ENCODE results near the gene CCNC.

The CCNC gene

GRCh38 chr6:99589907-99590493 is 21.5 kb upstream of the CCNC start:
- POLR2A ChIA-PET: no interaction called here
- DNase-seq (ENCODE audit: low read depth, low spot score): no peak
- CTCF ChIA-PET: interaction anchor here (1.0 to 4.4 kb wide), 2 partner anchors 13 to 157 kb away, joined by 3 to 27 read pairs; no protein-coding TSS in a partner anchor
- TF ChIP-seq CTCF (IDR thresholded peaks at IDR 0.05; ENCODE audit: insufficient read depth, low read length, missing control alignments): no peak
- no peak overlapping the region for H3K4me3 ChIP-seq (ENCODE audit: low read depth, low read length)

GRCh38 chr6:99589290-99589672 is 20.8 kb upstream of the CCNC start:
- TF ChIP-seq CTCF (IDR thresholded peaks at IDR 0.05; ENCODE audit: insufficient read depth, low read length, missing control alignments): no peak
- CTCF ChIA-PET: interaction anchor here (0.7 to 4.4 kb wide), 4 partner anchors 11 to 233 kb away, joined by 3 to 27 read pairs (median 4); no protein-coding TSS in a partner anchor
- DNase-seq (ENCODE audit: low read depth, low spot score): no peak
- POLR2A ChIA-PET: interaction anchor here (0.6 to 0.8 kb wide), 2 partner anchors 21 to 72 kb away, joined by 4 read pairs; partner anchors contain the start of gene CCNC
- H3K4me3 ChIP-seq (ENCODE audit: low read depth, low read length): peak overlapping the region; percentile 53

- peak overlapping the region; percentile 53 for H3K4me3 ChIP-seq (ENCODE audit: low read depth, low read length)
- POLR2A ChIA-PET: interaction anchor here (0.6 to 0.8 kb wide), 2 partner anchors 20 to 71 kb away, joined by 4 read pairs; partner anchors contain the start of gene CCNC
- TF ChIP-seq CTCF (IDR thresholded peaks at IDR 0.05; ENCODE audit: insufficient read depth, low read length, missing control alignments): peak; percentile 64
- CTCF ChIA-PET: interaction anchor here (0.7 to 4.4 kb wide), 8 partner anchors 11 to 234 kb away, joined by 3 to 27 read pairs (median 4); no protein-coding TSS in a partner anchor
- DNase-seq (ENCODE audit: low read depth, low spot score): no peak
Observed at GRCh38 chr6:99588618-99589289, 20.3 kb upstream of the CCNC start.

- DNase-seq (ENCODE audit: low read depth, low spot score): no peak
- ChIA-PET CTCF (interaction anchor here (1.1 to 4.4 kb wide), 4 partner anchors 15 to 235 kb away, joined by 3 to 27 read pairs (median 4); no protein-coding TSS in a partner anchor), POLR2A (no interaction called here)
- H3K4me3 ChIP-seq (ENCODE audit: low read depth, low read length): no peak overlapping the region
- no peak for TF ChIP-seq CTCF (IDR thresholded peaks at IDR 0.05; ENCODE audit: insufficient read depth, low read length, missing control alignments)
Observed at GRCh38 chr6:99587792-99588191, 19.3 kb upstream of the CCNC start.

- H3K4me3 ChIP-seq (ENCODE audit: low read depth, low read length): no peak overlapping the region
- ChIA-PET POLR2A (no interaction called here), CTCF (no interaction called here)
- no peak for TF ChIP-seq CTCF (IDR thresholded peaks at IDR 0.05; ENCODE audit: insufficient read depth, low read length, missing control alignments)
- no peak for DNase-seq (ENCODE audit: low read depth, low spot score)
Observed at GRCh38 chr6:99579781-99580180, 11.3 kb upstream of the CCNC start.

GRCh38 chr6:99575544-99576227 is 7.2 kb upstream of the CCNC start:
- no peak for DNase-seq (ENCODE audit: low read depth, low spot score)
- no peak overlapping the region for H3K4me3 ChIP-seq (ENCODE audit: low read depth, low read length)
- no peak for TF ChIP-seq CTCF (IDR thresholded peaks at IDR 0.05; ENCODE audit: insufficient read depth, low read length, missing control alignments)
- CTCF ChIA-PET: no interaction called here
- POLR2A ChIA-PET: no interaction called here
